Smooth muscle cell (in vitro differentiated cells): ENCODE measurements around the gene VAV2. TPM values are rescaled to one million over a fixed set of nuclear protein-coding genes. Genes with fewer than 3 reads are reported as not detected.

ENCODE experiments used
- DNase-seq: peaks from one replicate; lab custom pipeline; 2025; ENCODE audit not compliant: unreplicated experiment; lab: John Stamatoyannopoulos, UW
- H2AFZ ChIP-seq: fragments of 200-600 bp; sonication (generic); 2 replicates; pipeline ENCODE4 v1.6.0; 2016; ENCODE audit warnings: antibody characterized with exemption, low read depth, mild to moderate bottlenecking
- H3F3A ChIP-seq: fragments of 200-600 bp; sonication (generic); 2 replicates; pipeline ENCODE4 v1.6.0; 2017; ENCODE audit warnings: antibody characterized with exemption, low read depth
- H3K27ac ChIP-seq: fragments of 200-600 bp; sonication (generic); 2 replicates; pipeline ENCODE4 v1.5.1; 2016; ENCODE audit warnings: low read depth, mild to moderate bottlenecking
- H3K27me3 ChIP-seq: fragments of 200-600 bp; sonication (generic); 2 replicates; pipeline ENCODE4 v1.6.1; 2016; ENCODE audit warnings: low read depth, mild to moderate bottlenecking
- H3K36me3 ChIP-seq: fragments of 200-600 bp; sonication (generic); 2 replicates; pipeline ENCODE4 v1.5.1; 2016; ENCODE audit warnings: low read depth
- H3K4me1 ChIP-seq: fragments of 200-600 bp; sonication (generic); 2 replicates; pipeline ENCODE4 v1.5.1; 2016; ENCODE audit warnings: low read depth
- H3K4me2 ChIP-seq: fragments of 200-600 bp; sonication (generic); 2 replicates; pipeline ENCODE4 v1.6.0; 2016; ENCODE audit warnings: mild to moderate bottlenecking
- H3K4me3 ChIP-seq: fragments of 200-600 bp; sonication (generic); 2 replicates; pipeline ENCODE4 v1.5.1; 2016; ENCODE audit warnings: mild to moderate bottlenecking
- H3K79me2 ChIP-seq: fragments of 200-600 bp; sonication (generic); 2 replicates; pipeline ENCODE4 v1.6.0; 2016; ENCODE audit warnings: low read depth, mild to moderate bottlenecking
- H3K9ac ChIP-seq: fragments of 200-600 bp; sonication (generic); 2 replicates; pipeline ENCODE4 v1.6.0; 2016; ENCODE audit warnings: low read depth
- H3K9me3 ChIP-seq: fragments of 200-600 bp; sonication (generic); replicated peaks from 2 replicates; pipeline ENCODE4 v1.5.1; 2016; ENCODE audit warnings: low read depth
- H4K20me1 ChIP-seq: fragments of 200-600 bp; sonication (generic); 2 replicates; pipeline ENCODE4 v1.6.0; 2016; ENCODE audit warnings: low read depth
- WGBS: methylation state at CpG from one replicate; pipeline ENCODE4 v1.1.7; 2016; ENCODE audit warnings: low lambda C conversion rate; 5-methylcytosine and 5-hydroxymethylcytosine counted together
- polyA plus RNA-seq: library from polyadenylated mRNA; unstranded; fragments of >200 nt; fragmentation: Nextera tagmentation; extraction: Ambion mirVana; gene quantifications from 2 replicates; pipeline ENCODE4 v1.2.1, GENCODE V29; 2016
- total RNA-seq: library from RNA; depleted of rRNA; stranded (reverse); fragments of >200 nt; gene quantifications from 2 replicates; pipeline ENCODE4 v1.2.3, GENCODE V29; 2014
- TF ChIP-seq, protein P1 (sequence below): fragments of 200-600 bp; sonication (generic); IDR thresholded peaks from 2 replicates; pipeline ENCODE4 v1.5.1; 2017; ENCODE audit warnings: borderline replicate concordance, mild to moderate bottlenecking, antibody characterized with exemption; ENCODE audit not compliant: insufficient read depth, poor library complexity, severe bottlenecking

The VAV2 gene
- total and polyA plus RNA-seq, 2 experiments from 2014 or later, result 26.2 to 35.3 TPM

DNA sequence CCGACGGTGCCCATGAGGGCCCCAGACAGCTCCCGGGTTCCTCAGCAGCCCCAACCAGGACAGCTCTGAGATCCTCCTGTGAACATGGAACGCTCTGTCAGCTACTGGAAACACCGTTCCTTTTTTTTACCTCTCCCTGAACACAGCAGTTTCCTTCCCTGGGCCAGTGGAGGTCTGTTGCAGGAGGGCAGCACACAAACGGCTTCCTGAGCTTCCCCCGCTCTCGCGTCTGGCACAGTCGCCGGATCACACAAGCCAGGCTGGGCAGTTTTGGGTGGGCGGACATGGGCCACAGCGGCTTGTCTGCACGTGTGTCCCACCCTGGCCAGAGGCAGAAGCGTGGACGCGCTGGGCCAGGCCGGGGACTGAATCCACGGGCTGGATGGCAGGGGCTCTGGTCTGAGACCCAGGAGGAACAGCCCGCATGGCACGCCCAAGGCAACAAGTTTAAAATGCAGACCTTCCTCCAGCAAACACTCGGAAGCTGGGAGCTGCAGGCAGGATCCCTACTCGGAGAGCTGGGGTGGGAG, 147.2 kb downstream of the VAV2 start:
- H3F3A ChIP-seq, result peaks cover 7% of the 10 kb centered on the region
- peak overlapping the region; percentile 68 for H3K4me2 ChIP-seq
- no peaks in the 10 kb centered on the region for H3K27me3 ChIP-seq
- TF ChIP-seq, protein P1, sequence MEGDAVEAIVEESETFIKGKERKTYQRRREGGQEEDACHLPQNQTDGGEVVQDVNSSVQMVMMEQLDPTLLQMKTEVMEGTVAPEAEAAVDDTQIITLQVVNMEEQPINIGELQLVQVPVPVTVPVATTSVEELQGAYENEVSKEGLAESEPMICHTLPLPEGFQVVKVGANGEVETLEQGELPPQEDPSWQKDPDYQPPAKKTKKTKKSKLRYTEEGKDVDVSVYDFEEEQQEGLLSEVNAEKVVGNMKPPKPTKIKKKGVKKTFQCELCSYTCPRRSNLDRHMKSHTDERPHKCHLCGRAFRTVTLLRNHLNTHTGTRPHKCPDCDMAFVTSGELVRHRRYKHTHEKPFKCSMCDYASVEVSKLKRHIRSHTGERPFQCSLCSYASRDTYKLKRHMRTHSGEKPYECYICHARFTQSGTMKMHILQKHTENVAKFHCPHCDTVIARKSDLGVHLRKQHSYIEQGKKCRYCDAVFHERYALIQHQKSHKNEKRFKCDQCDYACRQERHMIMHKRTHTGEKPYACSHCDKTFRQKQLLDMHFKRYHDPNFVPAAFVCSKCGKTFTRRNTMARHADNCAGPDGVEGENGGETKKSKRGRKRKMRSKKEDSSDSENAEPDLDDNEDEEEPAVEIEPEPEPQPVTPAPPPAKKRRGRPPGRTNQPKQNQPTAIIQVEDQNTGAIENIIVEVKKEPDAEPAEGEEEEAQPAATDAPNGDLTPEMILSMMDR, result no peak
- DNase-seq, result peak; percentile 21
- H3K79me2 ChIP-seq, result peaks cover 55% of the 10 kb centered on the region
- no peak overlapping the region for H3K4me3 ChIP-seq
- no peak overlapping the region for H2AFZ ChIP-seq
- no peaks in the 10 kb centered on the region for H3K36me3 ChIP-seq
- peaks cover 72% of the 10 kb centered on the region for H4K20me1 ChIP-seq
- H3K9ac ChIP-seq, result peak overlapping the region; percentile 29
- WGBS, result 47% methylated on average over 19 of the region's 23 CpGs
- peak overlapping the region; percentile 84 for H3K27ac ChIP-seq
- peaks cover 12% of the 10 kb centered on the region for H3K4me1 ChIP-seq
- H3K9me3 ChIP-seq, result no peaks in the 10 kb centered on the region

DNA sequence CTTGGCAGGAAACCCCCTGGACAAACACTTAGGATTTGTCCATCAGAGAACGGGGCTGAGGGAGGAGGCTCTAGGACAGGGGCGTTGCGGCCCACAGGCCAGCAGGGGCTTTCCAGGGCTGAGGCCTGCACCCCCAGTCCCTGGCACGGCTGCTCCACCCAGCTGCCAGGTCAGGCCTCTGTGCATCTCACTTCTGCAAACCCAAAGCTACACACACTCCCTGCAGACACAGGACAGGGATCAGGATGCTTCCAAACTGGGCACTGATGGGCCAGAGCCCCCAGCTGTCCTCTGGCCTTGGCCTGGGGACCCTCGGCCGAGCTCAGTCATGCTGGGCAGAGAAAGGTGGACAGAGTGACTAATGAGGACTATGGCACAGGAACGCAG, 147.7 kb downstream of the VAV2 start:
- DNase-seq, result no peak
- no peaks in the 10 kb centered on the region for H3K9me3 ChIP-seq
- peak overlapping the region; percentile 68 for H3K4me2 ChIP-seq
- H3F3A ChIP-seq, result peaks cover 7% of the 10 kb centered on the region
- WGBS, result 84% methylated on average over 7 of the region's 7 CpGs
- H3K4me3 ChIP-seq, result no peak overlapping the region
- peak overlapping the region; percentile 84 for H3K27ac ChIP-seq
- H3K79me2 ChIP-seq, result peaks cover 49% of the 10 kb centered on the region
- H3K4me1 ChIP-seq, result peaks cover 17% of the 10 kb centered on the region
- TF ChIP-seq, protein P1, result no peak
- peaks cover 72% of the 10 kb centered on the region for H4K20me1 ChIP-seq
- H2AFZ ChIP-seq, result no peak overlapping the region
- no peaks in the 10 kb centered on the region for H3K27me3 ChIP-seq
- H3K36me3 ChIP-seq, result no peaks in the 10 kb centered on the region
- no peak overlapping the region for H3K9ac ChIP-seq

- Histone ChIP-seq H3F3A (peaks cover 7% of the 10 kb centered on the region), H3K79me2 (peaks cover 47% of the 10 kb centered on the region), H2AFZ (no peak overlapping the region), H3K9ac (no peak overlapping the region), H3K9me3 (no peaks in the 10 kb centered on the region), H3K4me3 (no peak overlapping the region), H3K4me1 (peaks cover 19% of the 10 kb centered on the region), H3K27ac (peak overlapping the region; percentile 84), H3K27me3 (no peaks in the 10 kb centered on the region), H3K36me3 (no peaks in the 10 kb centered on the region), H3K4me2 (peak overlapping the region; percentile 68), H4K20me1 (peaks cover 73% of the 10 kb centered on the region)
- TF ChIP-seq, protein P1, result no peak
- WGBS, result 60% methylated on average over 19 of the region's 19 CpGs
- DNase-seq, result no peak
Observed at GRCh38 chr9:133843751-133844397, 148.2 kb downstream of the VAV2 start.

- Histone ChIP-seq H3K9ac (no peak overlapping the region), H3K4me2 (no peak overlapping the region), H3K27me3 (no peaks in the 10 kb centered on the region), H3F3A (peaks cover 7% of the 10 kb centered on the region), H3K4me1 (peaks cover 19% of the 10 kb centered on the region), H3K27ac (peak overlapping the region; percentile 84), H2AFZ (no peak overlapping the region), H3K9me3 (no peaks in the 10 kb centered on the region), H3K79me2 (peaks cover 41% of the 10 kb centered on the region), H3K4me3 (no peak overlapping the region), H3K36me3 (no peaks in the 10 kb centered on the region), H4K20me1 (peaks cover 72% of the 10 kb centered on the region)
- 92% methylated on average over 5 of the region's 5 CpGs for WGBS
- DNase-seq, result no peak
- TF ChIP-seq, protein P1, result no peak
Observed at GRCh38 chr9:133843250-133843649, 148.9 kb downstream of the VAV2 start.
